Naive B cell (primary cell): Measurements from ENCODE around the gene PMS2. TPM values are rescaled to one million over a fixed set of nuclear protein-coding genes. Genes with fewer than 3 reads are reported as not detected.
"Not testable (repeated sequence)": the region's sequence is repeated elsewhere in the genome, so short reads cannot be mapped to it uniquely, and the experiment has no call there.

Source experiments
- ATAC-seq, 2 donors: fragments of 150-1000 bp; cut with Tn5 transposase; 2 replicates each; pipeline ENCODE4 v1.10.0; 2021; ENCODE audit warnings: low read depth in 2 of 2, mild to moderate bottlenecking in 2 of 2, moderate library complexity in 2 of 2
- DNase-seq: peaks from one replicate; pipeline ENCODE4 v3.0.0; 2022
- H3K27ac Mint-ChIP-seq, 6 donors: one replicate each; pipeline ENCODE4 v1.8.0; 2020 to 2022; ENCODE audit warnings: mild to moderate bottlenecking in 6 of 6, mixed read lengths in 6 of 6, moderate library complexity in 5 of 6, inconsistent platforms in 2 of 6
- H3K27me3 Mint-ChIP-seq, 3 donors: one replicate each; pipeline ENCODE4 v1.8.0; 2021 to 2022; ENCODE audit warnings: mixed read lengths in 3 of 3, mild to moderate bottlenecking in 1 of 3
- H3K36me3 Mint-ChIP-seq, 2 donors: one replicate each; pipeline ENCODE4 v1.8.0; 2020 to 2022; ENCODE audit warnings: mixed read lengths in 2 of 2, inconsistent platforms in 1 of 2, mild to moderate bottlenecking in 1 of 2
- H3K4me1 Mint-ChIP-seq, 3 donors: one replicate each; pipeline ENCODE4 v1.8.0; 2020 to 2022; ENCODE audit warnings: mixed read lengths in 3 of 3, inconsistent platforms in 1 of 3, mild to moderate bottlenecking in 1 of 3, moderate library complexity in 1 of 3
- H3K4me3 Mint-ChIP-seq, 8 donors: one replicate each; pipeline ENCODE4 v1.8.0; 2020 to 2022; ENCODE audit warnings: mild to moderate bottlenecking in 8 of 8, mixed read lengths in 8 of 8, moderate library complexity in 8 of 8, inconsistent platforms in 2 of 8
- H3K9me3 Mint-ChIP-seq, 7 donors: one replicate each; pipeline ENCODE4 v1.8.0; 2020 to 2022; ENCODE audit warnings: mixed read lengths in 7 of 7, mild to moderate bottlenecking in 5 of 7, inconsistent platforms in 2 of 7, moderate library complexity in 1 of 7
- polyA plus RNA-seq, 6 donors: library from polyadenylated mRNA; unstranded; fragments of 300-500 nt; fragmentation: Illumina TruSeq; gene quantifications; one replicate each; pipeline ENCODE4 v1.2.3, GENCODE V29; 2021; ENCODE audit warnings: low read depth in 6 of 6

PMS2 gene
- polyA plus RNA-seq, 6 donors from 2014 or later: 2.9 to 12.9 (median 10.1) TPM

DNA sequence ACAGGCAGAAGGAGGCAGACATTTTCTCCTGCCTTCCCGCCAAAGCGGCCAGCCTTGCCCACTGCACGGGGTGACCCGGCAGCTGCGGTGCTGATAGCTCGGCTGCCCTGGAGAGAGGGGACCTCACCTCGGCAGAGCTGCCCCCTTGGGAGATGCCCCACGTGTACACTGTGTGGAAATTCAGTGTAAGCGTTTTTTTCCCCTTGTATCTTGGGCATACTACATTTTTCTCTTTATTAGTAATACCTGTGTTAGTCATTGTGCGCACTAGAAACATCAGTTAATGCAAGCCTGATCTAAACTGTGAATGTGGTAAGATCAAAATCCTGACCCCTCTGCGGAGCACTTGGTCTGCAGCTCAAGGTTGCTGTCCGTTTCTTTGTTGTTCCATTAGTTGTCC is 84.2 kb downstream of the PMS2 start:
- not testable (repeated sequence) for ATAC-seq

DNA sequence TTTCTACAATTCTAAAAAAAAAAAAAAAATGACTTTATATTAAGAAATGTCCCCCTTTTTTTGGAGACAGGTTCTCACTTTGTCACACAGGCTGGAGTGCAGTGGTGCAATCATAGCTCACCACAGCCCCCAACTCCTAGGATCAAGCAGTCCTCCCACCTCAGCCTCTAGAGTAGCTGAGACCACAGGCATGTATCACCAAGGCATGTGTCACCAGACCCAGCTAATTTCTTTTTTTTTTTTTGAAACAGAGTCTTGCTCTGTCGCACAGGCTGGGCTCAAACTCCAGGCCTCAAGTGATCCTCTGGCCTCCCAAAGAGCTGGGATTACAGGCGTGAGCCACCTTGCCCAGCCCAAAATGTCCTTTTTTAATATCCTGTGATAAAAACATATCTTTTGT is 84.7 kb downstream of the PMS2 start:
- H3K36me3 Mint-ChIP-seq, H3K27me3 Mint-ChIP-seq, H3K4me1 Mint-ChIP-seq, ATAC-seq, H3K4me3 Mint-ChIP-seq, H3K27ac Mint-ChIP-seq, H3K9me3 Mint-ChIP-seq, DNase-seq: not testable (repeated sequence)

More for the DNA sequence above, 84.2 kb downstream of the PMS2 start:
- H3K9me3 Mint-ChIP-seq, H3K27ac Mint-ChIP-seq, H3K4me1 Mint-ChIP-seq, H3K27me3 Mint-ChIP-seq, DNase-seq, H3K36me3 Mint-ChIP-seq, H3K4me3 Mint-ChIP-seq: not testable (repeated sequence)

Other genes with a start within 250 kb of the PMS2 start
- 10 to 100 TPM; 16.0 to 39.2 (median 22.6) TPM for gene RNF216, start 227.4 kb downstream of the PMS2 start, polyA plus RNA-seq
- gene OCM, start 128.3 kb downstream of the PMS2 start, polyA plus RNA-seq: under 1 TPM in 2 of 6 donors, not detected in 4; 0.47 to 0.52 TPM
- 10 to 100 TPM; 36.2 to 58.5 (median 52.4) TPM for gene CCZ1, start 110.3 kb downstream of the PMS2 start, polyA plus RNA-seq
- not detected for gene RSPH10B, start 38.4 kb downstream of the PMS2 start, polyA plus RNA-seq
- gene AIMP2, start 223 bp upstream of the PMS2 start, polyA plus RNA-seq: 10 to 100 TPM; 14.2 to 24.3 (median 17.1) TPM
- under 1 TPM in 4 of 6 donors, not detected in 2; 0.25 to 0.85 (median 0.41) TPM for gene ANKRD61, start 22.3 kb upstream of the PMS2 start, polyA plus RNA-seq
- gene EIF2AK1, start 50.1 kb upstream of the PMS2 start, polyA plus RNA-seq: 100 to 1,000 TPM in 1 of 6 donors, 10 to 100 TPM in 5; 72.1 to 104 (median 92.5) TPM
- gene USP42, start 95.9 kb upstream of the PMS2 start, polyA plus RNA-seq: 10 to 100 TPM in 1 of 6 donors, 1 to 10 TPM in 5; 2.8 to 12.5 (median 5.8) TPM